GM21390 (cell line): Measurements from ENCODE around the gene KREMEN1.
"Not testable (repeated sequence)": the region's sequence is repeated elsewhere in the genome, so short reads cannot be mapped to it uniquely, and the experiment has no call there.

Source experiments
- ATAC-seq: cut with Tn5 transposase; IDR thresholded peaks from one replicate; pipeline ENCODE4 v1.9.1; 2021; ENCODE audit not compliant: unreplicated experiment

The KREMEN1 gene

DNA sequence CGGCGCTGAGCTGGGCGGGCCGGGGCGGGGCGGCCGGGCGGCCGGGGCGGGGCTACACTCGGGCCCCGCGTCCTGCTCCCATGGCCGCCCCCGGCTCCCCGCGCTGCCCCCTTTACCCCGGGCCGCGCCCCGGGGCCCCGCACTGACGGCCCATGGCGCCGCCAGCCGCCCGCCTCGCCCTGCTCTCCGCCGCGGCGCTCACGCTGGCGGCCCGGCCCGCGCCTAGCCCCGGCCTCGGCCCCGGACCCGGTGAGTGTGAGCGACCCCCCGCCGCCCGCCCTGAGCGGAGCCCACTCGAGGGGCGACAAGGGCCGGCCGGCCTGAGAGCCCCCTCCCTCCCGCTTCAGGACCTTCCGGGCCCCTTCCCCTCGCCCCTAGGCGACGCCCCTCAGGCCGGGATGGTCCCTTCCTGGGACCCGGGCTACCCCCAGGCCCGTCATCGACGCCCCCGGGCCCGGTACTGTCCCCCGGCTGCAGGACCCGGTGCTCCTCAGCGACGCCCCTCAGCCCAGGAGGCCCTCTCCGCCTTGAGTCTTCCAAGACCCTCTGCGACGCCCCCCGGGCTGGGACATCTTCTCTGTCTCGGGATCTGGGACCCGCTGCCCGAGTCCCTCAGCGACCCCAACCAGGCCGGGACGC lies at the start of gene KREMEN1:
KREMEN1 (plus strand) TSS at position 57 of the 639 bp plus-strand sequence; CDS start at position 153, 96 bp downstream.
- no peak for ATAC-seq

GRCh38 chr22:29023172-29023796 lies 49.6 kb upstream of the KREMEN1 start:
- no peak for ATAC-seq

DNA sequence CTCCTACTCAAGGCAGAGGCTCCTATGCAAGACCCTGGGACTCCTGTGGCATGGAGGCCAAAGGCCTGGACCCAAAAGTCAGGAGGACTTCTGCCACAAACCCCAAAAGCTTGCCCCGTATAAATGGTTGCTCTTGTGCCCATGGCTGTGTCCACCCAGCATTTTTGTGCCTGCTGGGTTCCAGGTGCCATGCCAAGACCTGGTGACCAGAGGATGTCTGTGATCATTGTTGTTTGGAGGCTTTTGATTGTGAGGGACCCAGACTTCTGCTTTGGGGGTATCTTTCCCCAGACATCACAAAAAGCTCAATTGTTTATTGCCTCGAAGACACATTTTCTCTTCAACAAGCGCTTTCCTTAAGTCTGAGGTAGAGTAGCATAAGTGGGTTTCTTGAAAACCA lies 46.3 kb upstream of the KREMEN1 start:
- ATAC-seq: no peak

- ATAC-seq: no peak
These were observed 44.4 kb upstream of the KREMEN1 start for GRCh38 chr22:29028468-29028867.

DNA sequence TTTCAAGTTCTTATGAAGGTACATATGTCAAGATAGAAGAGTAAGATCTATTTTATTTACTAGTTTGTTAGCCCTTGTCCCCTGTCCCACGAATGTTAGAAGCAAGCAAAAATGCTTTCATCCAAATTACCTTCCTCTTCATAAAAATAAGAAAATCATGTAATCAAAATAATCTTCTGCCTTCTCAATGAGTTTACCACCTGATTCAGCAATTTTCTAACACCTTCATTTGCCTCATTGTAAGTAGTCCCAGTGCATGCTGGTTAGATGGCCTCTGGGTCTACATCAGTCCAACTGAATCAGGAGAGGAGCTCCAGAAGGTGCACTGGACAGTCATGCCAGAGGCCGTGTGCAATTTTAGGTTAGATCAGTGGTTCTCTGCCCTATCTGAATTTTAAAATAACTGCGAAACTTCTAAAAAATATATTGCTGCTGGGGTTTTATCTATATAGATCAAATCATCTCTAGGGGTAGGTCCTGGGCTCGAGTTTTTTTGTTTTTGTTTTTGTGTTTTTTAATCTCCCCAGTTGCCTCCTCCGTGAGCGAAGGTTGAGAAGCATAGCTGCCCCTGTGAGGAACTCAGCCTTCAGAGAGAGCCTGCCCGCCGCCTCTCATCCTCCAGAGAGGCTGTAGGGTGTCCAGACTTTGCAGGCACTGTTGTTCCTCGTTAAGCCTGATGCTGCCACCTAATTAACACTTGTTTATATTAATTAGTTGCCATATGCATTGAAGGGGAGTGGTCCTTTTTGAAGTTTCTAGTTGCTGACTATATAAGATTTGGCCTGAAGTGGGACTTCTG lies 43.4 kb upstream of the KREMEN1 start:
- no peak for ATAC-seq

GRCh38 chr22:29030016-29030617 lies 42.7 kb upstream of the KREMEN1 start:
- no peak for ATAC-seq

DNA sequence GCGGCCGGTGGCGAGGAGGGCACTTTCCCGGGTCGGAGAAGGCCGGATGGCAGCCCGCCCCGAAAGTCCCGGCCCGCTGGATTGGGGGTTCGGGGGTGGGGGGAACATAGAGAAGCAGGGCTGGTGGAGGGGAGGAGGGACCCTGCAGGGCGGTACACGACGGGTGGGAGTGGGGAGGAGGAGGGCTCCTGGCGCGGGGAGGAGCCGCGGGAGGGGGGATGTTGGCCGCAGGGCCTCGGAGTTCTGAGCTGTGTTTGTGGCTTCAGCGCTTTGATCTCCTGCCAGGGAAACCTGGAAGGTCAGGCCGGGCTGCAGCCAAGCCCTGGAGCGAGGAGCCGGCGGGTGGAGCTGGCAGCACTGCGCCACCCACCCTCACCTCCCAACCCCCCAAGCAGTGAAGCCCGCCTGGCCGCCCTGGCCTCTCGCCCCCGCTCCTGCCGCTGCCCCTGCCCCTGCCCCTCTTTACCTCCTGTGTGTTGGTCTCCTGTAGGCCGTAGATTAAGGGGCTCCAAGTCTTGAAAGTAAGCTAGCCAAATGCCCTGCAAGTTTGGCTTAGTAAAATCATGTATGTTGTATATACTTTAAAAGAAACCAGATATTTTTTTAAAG lies 42.1 kb upstream of the KREMEN1 start:
- ATAC-seq: no peak

DNA sequence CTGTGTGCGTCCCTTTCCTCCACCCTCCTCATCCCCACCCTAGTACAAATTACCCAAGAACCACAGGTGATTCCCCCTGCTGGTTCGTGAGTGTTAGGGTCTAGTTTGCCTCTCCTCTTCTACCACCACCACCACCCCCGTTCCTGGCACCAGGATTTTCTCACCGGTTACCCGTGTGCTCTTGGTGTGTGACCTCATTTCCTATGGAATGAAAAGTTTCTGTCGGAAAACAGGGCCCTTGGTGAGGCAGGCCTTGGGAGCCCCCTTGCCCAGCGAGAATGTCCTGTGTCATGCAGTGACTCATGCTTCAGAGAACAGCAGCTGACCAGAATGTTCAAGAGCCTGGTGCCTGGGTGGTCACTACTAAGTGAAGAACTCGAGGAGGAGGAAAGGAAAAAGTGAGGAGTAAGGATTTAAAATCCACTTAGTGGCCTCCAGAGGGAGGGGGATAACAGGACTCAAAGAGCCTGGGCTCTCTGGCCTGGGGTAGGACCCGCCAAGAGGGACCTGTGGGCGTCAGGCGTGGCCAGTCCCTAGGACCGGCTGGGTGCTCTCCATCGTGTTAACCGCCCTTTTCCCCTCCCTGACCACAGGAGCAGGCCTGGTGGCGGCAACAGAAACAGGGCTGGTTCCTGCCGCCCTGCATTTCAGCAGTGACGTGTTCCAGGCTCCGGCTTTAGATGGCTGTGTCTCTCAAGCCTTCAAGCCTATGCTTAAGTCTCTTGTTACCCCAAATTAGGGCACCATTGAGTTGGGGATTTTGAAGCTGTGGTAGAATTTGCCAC lies 41.4 kb upstream of the KREMEN1 start:
- ATAC-seq: no peak

- no peak for ATAC-seq
These were observed 40.8 kb upstream of the KREMEN1 start for GRCh38 chr22:29032014-29032475.

- no peak for ATAC-seq
These were observed 40.3 kb upstream of the KREMEN1 start for GRCh38 chr22:29032584-29032983.

GRCh38 chr22:29037340-29037932 lies 35.4 kb upstream of the KREMEN1 start:
- no peak for ATAC-seq

- ATAC-seq: no peak
These were observed 33.7 kb upstream of the KREMEN1 start for GRCh38 chr22:29039148-29039547.

DNA sequence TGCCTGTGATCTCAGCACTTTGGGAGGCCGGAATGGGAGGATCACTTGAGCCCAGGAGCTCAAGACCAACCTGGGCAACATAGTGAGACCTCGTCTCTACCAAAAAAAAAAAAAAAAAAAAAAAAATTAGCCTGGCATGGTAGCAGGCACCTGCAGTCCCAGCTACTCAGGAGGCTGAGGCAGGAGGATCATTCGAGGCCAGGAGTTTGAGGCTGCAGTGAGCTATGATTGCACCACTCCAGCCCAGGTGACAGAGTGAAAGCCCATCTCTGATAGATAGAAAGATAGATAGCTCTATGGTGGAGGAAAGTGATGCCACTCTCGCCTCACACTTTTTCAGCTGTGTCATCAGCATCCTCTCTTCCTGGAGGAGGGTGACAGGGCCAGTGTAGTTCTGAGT lies 33.2 kb upstream of the KREMEN1 start:
- not testable (repeated sequence) for ATAC-seq

DNA sequence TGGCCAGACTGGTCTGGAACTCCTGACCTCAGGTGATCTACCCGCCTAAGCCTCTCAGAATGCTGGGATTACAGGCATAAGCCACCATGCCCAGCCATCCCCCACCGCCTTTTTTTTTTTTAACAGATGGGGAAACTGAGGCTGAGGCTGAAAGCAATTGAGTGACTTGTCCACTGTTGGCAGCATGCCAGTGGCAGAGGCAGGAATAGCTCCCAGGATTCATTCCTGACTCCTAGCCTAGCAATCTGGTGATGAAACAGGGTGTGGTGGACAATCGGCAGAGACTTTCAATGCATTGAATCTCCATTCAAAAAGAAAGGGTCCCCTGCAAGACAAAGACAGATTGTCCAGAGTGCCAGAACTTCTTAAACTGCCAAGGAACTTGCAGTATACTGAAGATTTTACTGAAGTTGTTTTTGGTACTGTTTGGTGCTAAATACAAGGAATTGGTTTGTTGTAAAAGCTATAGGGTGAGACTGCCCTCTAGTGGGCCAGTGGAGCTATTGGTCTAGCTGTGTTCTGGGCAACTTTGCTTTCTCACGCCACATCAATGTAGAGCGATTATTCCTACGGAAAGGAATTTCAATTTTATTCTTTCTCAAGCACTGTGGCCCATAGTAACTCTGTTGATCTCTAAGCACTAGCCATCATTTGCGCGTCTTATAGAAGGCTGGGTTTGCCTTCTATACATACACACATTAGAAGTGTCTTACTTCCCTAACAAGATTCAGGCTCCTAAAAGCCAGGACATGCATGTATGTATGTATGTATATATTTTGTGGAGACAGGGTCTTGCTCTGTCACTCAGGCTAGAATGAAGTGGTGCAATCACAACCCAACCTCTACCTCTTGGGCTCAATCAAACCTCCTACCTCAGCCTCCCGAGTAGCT lies 32.2 kb upstream of the KREMEN1 start:
- no peak for ATAC-seq

DNA sequence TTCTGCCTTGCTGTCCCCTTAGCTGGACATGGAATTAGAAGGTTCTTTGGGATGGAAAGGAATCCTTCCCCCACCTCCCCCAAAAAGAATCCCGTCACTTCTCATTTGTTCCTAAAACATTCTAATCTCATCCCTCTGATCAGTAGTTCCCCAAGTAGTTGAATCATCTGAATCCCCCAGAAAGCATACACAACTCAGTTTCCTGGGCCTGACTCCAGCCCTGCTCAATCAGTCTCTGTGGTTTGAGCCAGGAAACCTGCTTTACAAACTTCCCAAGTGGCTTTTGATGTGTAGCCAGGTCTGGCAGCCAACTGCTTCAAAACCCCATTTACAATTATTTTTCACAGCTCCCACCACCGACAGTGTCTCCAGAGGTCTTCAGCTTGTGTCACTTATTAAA lies 31.4 kb upstream of the KREMEN1 start:
- ATAC-seq: no peak

- ATAC-seq: no peak
These were observed 28.8 kb upstream of the KREMEN1 start for GRCh38 chr22:29043906-29044575.

DNA sequence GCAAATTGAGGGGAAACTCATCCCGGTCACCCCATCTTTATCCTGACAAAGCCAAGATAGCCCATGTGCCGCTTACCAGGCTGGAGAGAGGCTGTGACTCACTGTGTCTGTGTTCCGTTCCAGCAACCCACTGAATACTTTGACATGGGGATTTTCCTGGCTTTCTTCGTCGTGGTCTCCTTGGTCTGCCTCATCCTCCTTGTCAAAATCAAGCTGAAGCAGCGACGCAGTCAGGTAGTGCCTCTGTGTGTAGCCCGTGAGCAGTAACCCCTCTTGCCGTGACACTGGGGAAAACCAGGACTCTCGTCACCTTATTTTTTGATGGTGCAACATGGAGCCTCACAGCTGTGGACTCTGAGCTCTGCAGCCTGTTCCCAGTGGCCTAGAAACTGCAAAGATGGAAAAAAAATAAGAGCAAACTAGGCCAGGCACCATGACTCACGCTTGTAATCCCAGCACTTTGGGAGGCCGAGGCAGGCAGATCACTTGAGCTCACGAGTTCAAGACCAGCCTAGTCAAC lies 28.1 kb upstream of the KREMEN1 start:
- no peak for ATAC-seq
